Right lung (tissue), 5 donors: ENCODE results near the gene APOL5. TPM values are rescaled to one million over a fixed set of nuclear protein-coding genes. Genes with fewer than 3 reads are reported as not detected.
"Not testable (repeated sequence)": the region's sequence is repeated elsewhere in the genome, so short reads cannot be mapped to it uniquely, and the experiment has no call there.

Experiments used
- DNase-seq, 2 donors: peaks; one replicate each; pipeline ENCODE4 v3.0.0-alpha.2; 2013
- polyA plus RNA-seq, 5 donors: library from polyadenylated mRNA; unstranded; fragments of 120-200 nt; gene quantifications; one replicate each; pipeline versions ENCODE4 v1.2.1 to v1.2.3, GENCODE V29; 2013; ENCODE audit warnings: inconsistent platforms in 1 of 5, low replicate concordance in 1 of 5; ENCODE audit not compliant: insufficient read length in 5 of 5, insufficient read depth in 1 of 5

Gene APOL5
- polyA plus RNA-seq, 5 donors, result 0.09 TPM; not detected in 4

GRCh38 chr22:35708453-35708852 lies 9.2 kb upstream of the APOL5 start:
- DNase-seq, result no peak

DNA sequence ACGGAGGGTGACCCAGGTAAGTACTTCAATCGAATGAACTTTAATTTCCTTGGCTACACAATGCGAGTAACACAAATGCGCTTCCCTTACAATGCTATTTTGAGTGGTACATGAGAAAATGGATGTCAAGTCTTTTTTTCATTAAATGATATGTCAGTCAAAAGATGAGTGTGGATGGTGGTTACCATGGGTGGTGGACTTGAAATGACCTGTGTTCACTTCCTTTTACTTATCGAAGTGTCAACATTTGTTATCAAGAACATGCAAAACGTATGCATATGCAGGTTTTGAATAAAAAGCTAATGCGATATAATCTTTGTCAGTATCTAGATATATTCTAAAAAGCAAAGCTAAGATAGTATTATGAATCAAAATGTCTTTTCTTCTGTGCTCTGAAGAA lies 8.8 kb upstream of the APOL5 start:
- no peak for DNase-seq

GRCh38 chr22:35711336-35711735 lies 6.3 kb upstream of the APOL5 start:
- DNase-seq, result no peak

DNA sequence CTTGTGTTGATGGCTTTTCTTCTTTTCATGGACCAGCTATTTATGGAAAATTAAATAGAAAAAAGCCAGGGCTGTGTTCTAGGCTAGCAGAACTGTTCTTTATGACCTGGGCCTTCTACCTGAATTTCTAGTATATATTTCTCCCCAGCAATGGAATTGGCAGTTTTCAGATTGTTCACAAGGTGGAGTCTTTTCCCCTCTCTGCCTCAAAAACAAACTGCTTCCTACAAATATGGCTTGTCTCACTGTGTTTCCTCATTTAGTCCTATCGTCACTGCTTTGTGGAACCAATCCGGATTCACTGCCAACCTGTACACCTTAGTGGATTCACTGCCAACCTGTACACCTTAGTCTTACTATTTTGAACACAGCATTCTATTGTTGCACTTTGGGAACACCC lies 5.0 kb upstream of the APOL5 start:
- no peak for DNase-seq

DNA sequence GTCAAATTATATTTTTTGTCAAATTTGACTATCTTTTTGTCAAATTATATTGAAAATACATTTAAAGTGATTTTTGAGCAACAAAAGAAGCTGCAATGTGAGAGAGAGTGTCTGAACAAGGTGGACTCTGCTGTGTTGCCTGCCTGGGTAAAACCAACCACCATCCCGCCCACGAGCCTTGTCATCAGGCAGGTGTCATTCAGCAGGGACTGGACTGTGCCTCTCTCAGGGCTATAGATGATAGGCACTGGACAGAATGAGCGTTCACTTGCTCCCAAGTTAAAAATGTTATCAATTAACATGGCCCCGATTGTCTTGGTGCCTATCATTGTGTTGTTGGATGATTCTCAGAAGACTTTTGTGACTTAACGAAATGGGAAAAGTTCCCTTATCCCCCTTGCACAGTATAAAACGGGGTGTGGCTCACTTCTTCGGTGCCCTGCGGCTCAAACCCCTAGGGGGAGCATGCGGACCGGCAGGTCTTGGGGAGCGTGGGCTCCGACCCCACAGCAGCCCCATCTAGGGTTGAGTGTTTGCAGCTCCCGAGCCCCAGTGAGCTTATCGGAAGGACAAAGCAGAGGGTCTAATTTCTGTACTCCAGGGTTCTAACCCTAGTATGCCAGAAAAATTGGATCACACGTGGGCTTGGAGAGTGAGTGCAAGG lies 1.7 kb downstream of the APOL5 start:
- no peak for DNase-seq

GRCh38 chr22:35721960-35722359 lies 4.3 kb downstream of the APOL5 start:
- DNase-seq, result no peak

- no peak for DNase-seq
These were observed 7.8 kb downstream of the APOL5 start for GRCh38 chr22:35725521-35725920.

GRCh38 chr22:35726398-35726797 lies 8.7 kb downstream of the APOL5 start:
- DNase-seq, result no peak

- DNase-seq, result no peak
These were observed 9.3 kb downstream of the APOL5 start for GRCh38 chr22:35726933-35727332.

- peak; percentile 17 to 28 for DNase-seq
These were observed 9.8 kb downstream of the APOL5 start for GRCh38 chr22:35727436-35727835.

DNA sequence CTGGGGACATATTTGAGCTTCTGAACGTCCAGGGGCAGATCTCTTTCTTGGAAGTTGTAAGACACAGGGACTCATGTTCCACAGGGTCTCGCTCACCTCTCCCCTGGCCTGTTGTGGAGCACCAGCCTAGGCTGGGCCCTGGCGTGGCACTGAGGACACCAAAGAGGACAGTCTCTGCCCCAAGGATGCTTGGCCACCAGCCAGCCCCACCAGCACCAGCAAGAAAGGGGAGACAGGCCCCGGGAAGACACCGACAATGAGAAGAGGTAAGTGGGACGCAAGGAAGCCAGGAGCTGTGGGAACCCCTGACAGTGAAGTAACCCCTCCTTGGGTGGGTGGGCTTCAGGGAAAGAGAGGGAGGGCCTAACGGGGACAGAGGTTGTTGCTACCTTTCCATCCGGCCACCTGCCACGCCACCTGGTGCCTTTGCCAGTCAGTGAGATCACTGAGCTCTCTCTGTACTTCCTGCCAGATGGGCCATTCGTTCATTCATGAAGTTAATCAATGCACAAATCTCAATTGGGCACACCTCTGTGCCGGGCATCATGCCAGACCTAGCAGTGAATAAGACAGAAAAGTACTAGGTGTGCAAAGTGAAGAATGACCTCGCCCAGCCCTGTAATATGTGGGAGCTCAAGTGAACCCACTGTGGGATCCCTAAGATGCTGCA lies 11.1 kb downstream of the APOL5 start:
- DNase-seq, result no peak

DNA sequence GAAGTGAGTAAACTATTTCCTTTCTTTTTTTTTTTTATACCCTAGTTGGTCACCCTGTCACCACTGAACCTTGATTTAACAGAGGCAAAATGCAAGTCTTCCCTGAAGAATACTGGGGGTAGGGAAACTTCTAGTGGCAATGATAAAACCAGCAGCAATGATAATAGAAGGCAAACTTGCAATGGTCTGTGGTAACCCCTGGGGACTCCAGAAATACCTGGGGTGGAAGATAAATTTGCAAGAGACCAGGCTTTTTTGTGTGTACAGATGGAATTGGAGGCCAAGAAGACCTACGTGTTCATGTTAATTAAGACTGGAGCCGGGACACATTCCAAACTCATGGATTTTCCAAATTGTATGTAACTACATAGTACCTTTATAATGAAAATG lies 11.6 kb downstream of the APOL5 start:
- DNase-seq, result no peak

GRCh38 chr22:35731321-35731720 lies 13.6 kb downstream of the APOL5 start:
- no peak for DNase-seq

DNA sequence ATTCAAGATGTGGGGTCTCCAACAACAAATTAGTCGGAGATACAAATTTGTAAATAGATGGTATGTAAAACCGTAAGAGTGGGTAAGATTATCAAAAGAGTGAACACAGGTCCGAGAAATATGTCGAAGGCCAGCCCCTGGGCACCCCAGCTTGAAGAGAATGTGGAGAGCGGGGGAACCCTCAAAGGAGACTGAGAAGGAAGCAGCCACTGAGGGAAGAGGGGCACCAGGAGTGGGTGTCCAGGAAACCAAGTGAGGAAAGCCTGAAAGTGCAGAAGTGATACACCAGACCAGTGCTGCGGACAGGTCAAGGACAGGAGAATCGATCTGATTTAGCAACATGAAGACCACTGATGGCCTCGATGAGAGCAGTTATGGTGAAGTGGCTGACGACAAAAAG lies 14.4 kb downstream of the APOL5 start:
- no peak for DNase-seq

DNA sequence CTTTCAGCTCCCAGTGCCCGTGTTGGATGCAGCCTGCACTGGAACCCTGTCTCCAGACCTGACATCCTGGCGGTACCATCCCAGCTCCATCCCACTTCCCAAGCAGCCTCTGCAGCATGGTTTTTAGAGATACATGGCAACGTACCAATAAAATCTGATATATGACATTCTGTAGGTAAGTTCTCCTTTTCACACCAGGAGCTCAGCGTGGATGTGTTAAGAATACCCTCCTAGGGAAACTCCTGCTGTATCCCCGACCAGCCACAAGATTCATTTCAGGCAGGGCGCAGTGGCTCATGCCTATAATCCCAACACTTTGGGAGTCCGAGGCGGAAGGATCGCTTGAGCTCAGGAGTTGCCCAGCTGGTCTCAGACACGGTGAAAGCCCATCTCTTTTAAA lies 15.4 kb downstream of the APOL5 start:
- DNase-seq, result no peak

GRCh38 chr22:35733791-35734516 lies 16.3 kb downstream of the APOL5 start:
- peak; percentile 55 to 80 for DNase-seq

DNA sequence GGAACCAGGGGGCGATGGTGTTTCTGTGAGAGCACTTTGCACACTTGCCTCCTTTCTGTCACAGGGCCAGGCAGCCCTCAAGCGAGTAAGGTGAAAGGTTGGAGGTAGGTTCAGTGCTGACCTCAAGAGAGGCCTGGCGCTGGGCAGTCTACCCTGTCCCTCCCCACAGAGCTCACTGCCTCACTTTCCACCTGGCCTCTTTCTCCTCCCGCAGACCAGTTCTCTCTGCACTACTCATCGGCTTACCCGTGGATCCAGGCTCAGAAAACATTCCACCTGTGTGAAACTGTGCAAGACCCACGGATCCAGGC lies 16.8 kb downstream of the APOL5 start:
- no peak for DNase-seq

DNA sequence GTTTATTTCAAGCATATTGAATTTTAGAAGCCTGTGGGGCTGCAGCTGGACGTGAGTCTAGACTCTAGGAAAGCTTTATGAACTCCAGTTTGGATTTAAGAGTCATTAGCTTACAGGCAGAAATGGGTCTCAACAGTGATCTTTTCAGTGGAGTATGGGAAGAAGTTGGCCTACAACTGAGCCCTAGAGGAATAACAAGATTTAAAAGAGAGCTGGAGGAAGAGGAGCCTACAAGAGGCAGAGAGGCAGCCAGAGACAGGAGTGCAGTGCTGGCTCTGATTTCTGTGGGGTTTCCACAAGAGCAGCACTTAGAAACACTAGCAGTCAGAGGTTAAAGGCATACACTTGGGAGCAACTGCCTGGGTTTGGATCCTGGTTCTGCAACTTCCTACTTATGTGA lies 17.9 kb downstream of the APOL5 start:
- DNase-seq, result no peak

- DNase-seq, result no peak
These were observed 18.5 kb downstream of the APOL5 start for GRCh38 chr22:35736166-35736565.

DNA sequence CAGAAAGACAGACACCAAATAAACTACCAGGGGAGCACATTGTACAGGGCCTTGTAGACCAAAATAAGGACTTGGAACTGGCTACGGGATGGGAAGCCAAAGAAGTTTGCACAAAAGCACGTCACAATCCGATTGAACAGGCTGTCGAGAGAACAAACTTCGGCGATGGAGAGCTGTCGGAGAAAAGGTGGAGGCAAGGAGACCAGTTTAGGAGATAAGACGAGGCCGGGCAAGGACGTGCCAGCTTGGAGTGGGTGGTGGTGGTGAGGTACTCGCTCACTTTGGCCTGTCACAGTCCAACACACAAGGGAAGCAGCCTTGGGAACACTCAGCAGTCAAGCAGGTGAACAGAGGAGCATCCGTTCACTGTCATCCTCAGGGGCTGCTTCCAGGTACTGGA lies 19.0 kb downstream of the APOL5 start:
- DNase-seq, result no peak

- DNase-seq, result not testable (repeated sequence)
These were observed 20.2 kb downstream of the APOL5 start for GRCh38 chr22:35737886-35738285.

DNA sequence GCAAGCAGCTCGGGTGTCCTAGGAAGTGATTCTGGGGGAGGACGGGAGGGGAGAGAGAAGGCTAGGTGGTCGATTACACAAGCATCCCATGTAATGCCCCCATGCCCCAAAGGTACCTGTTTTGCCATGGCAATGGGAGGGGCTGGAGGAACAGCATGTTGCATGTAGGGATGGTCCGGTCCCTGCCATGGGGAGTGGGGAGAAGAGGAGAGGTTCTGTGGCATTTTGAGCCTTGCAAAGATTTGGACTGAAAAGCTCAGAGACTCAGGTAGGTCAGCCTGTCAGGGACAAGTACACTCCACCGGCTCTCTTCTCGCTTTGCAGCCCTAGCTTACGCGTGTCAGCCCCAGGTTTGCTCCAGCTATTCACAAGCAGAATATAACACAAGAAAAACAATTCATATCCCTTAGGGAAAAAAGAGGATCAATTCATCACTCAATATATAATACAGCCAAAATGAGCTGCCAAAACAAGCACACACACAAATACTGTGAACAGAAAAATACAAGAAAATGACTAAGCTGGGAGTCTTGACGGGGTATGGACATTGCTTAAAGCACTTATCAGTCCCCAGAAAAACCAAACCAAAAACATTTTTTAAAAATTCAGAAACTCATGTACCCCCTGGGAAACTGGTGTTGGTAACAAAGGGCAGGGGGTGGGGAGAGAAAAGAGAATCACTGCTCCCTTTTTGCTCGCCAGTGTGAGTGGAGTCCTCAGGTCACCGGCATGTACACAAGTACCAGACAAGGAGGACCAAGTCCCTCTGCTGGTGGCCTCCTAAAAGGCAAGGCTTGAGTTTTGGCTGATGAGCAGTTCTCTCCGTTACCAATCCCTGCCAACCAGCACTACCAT lies 21.6 kb downstream of the APOL5 start:
- no peak for DNase-seq
